B cell (primary cell): ENCODE measurements around the gene TBXA2R.
"Not testable (repeated sequence)": the region's sequence is repeated elsewhere in the genome, so short reads cannot be mapped to it uniquely, and the experiment has no call there.

Source experiments
- EZH2 ChIP-seq: IDR thresholded peaks from 2 replicates; pipeline ENCODE4 v1.6.1; 2012; ENCODE audit warnings: borderline replicate concordance, low read depth, mild to moderate bottlenecking, moderate library complexity, low read length; ENCODE audit not compliant: insufficient read depth, poor library complexity, severe bottlenecking
- TF ChIP-seq, protein P1 (sequence below): fragments of 200-600 bp; IDR thresholded peaks from one replicate; pipeline ENCODE4 v1.8.0; 2022; ENCODE audit warnings: antibody characterized with exemption, mild to moderate bottlenecking

GRCh38 chr19:3581792-3582191, 24.9 kb downstream of the TBXA2R start:
- not testable (repeated sequence) for TF ChIP-seq EZH2
- TF ChIP-seq, protein P1, sequence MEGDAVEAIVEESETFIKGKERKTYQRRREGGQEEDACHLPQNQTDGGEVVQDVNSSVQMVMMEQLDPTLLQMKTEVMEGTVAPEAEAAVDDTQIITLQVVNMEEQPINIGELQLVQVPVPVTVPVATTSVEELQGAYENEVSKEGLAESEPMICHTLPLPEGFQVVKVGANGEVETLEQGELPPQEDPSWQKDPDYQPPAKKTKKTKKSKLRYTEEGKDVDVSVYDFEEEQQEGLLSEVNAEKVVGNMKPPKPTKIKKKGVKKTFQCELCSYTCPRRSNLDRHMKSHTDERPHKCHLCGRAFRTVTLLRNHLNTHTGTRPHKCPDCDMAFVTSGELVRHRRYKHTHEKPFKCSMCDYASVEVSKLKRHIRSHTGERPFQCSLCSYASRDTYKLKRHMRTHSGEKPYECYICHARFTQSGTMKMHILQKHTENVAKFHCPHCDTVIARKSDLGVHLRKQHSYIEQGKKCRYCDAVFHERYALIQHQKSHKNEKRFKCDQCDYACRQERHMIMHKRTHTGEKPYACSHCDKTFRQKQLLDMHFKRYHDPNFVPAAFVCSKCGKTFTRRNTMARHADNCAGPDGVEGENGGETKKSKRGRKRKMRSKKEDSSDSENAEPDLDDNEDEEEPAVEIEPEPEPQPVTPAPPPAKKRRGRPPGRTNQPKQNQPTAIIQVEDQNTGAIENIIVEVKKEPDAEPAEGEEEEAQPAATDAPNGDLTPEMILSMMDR = not testable (repeated sequence)
